Neural cell (in vitro differentiated cells): ENCODE data around the gene KRTAP10-1.

Experiments used
- EP300 ChIP-seq: fragments of 450-650 bp; conservative IDR thresholded peaks from 2 replicates; pipeline ENCODE4 v1.6.1; 2014; ENCODE audit warnings: antibody characterized with exemption, mild to moderate bottlenecking, moderate library complexity; ENCODE audit not compliant: poor library complexity, severe bottlenecking
- EZH2 ChIP-seq: fragments of 200-600, 300-800 bp; shearing (Covaris generic), sonication (generic); IDR thresholded peaks from 2 replicates; pipeline ENCODE4 v1.6.1; 2014; ENCODE audit warnings: antibody characterized with exemption, low read length, borderline replicate concordance, mild to moderate bottlenecking; ENCODE audit not compliant: insufficient read depth, poor library complexity, severe bottlenecking
- POLR2AphosphoS5 ChIP-seq: IDR thresholded peaks from 2 replicates; pipeline ENCODE4 v1.6.1; 2012
- RAD21 ChIP-seq: fragments of 450-650 bp; conservative IDR thresholded peaks from 2 replicates; pipeline ENCODE4 v1.6.1; 2014; ENCODE audit warnings: antibody characterized with exemption, mild to moderate bottlenecking, moderate library complexity
- TAF1 ChIP-seq: IDR thresholded peaks from 2 replicates; pipeline ENCODE4 v1.6.1; 2012; ENCODE audit warnings: low read depth
- TF ChIP-seq, protein P1 (sequence below): fragments of 450-650 bp; IDR thresholded peaks from 2 replicates; pipeline ENCODE4 v1.5.1; 2014; ENCODE audit warnings: antibody characterized with exemption, mild to moderate bottlenecking, moderate library complexity; ENCODE audit not compliant: poor library complexity, severe bottlenecking

- TF ChIP-seq RAD21, result no peak
- no peak for TF ChIP-seq EZH2
- TF ChIP-seq, protein P1, sequence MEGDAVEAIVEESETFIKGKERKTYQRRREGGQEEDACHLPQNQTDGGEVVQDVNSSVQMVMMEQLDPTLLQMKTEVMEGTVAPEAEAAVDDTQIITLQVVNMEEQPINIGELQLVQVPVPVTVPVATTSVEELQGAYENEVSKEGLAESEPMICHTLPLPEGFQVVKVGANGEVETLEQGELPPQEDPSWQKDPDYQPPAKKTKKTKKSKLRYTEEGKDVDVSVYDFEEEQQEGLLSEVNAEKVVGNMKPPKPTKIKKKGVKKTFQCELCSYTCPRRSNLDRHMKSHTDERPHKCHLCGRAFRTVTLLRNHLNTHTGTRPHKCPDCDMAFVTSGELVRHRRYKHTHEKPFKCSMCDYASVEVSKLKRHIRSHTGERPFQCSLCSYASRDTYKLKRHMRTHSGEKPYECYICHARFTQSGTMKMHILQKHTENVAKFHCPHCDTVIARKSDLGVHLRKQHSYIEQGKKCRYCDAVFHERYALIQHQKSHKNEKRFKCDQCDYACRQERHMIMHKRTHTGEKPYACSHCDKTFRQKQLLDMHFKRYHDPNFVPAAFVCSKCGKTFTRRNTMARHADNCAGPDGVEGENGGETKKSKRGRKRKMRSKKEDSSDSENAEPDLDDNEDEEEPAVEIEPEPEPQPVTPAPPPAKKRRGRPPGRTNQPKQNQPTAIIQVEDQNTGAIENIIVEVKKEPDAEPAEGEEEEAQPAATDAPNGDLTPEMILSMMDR, result no peak
- no peak for TF ChIP-seq TAF1
- no peak for TF ChIP-seq POLR2AphosphoS5
- no peak for TF ChIP-seq EP300
Measured at GRCh38 chr21:44529011-44529421, 11.0 kb downstream of the KRTAP10-1 start.
